Pulmonary artery endothelial cell (primary cell): ENCODE results near the gene PTPRG. TPM values are rescaled to one million over a fixed set of nuclear protein-coding genes. Genes with fewer than 3 reads are reported as not detected.

Experiments
- DNase-seq: peaks from one replicate; pipeline ENCODE4 v3.0.0-alpha.2; 2011; ENCODE audit warnings: low read depth, low spot score
- total RNA-seq: library from RNA; depleted of rRNA; stranded (reverse); fragments of >200 nt; gene quantifications from 2 replicates; pipeline ENCODE4 v1.2.3, GENCODE V29; 2014

PTPRG gene
- total RNA-seq, 1 donor from 2014 or later, result 41.0 TPM

GRCh38 chr3:61885414-61885813, 324.0 kb downstream of the PTPRG start:
- DNase-seq, result no peak

DNA sequence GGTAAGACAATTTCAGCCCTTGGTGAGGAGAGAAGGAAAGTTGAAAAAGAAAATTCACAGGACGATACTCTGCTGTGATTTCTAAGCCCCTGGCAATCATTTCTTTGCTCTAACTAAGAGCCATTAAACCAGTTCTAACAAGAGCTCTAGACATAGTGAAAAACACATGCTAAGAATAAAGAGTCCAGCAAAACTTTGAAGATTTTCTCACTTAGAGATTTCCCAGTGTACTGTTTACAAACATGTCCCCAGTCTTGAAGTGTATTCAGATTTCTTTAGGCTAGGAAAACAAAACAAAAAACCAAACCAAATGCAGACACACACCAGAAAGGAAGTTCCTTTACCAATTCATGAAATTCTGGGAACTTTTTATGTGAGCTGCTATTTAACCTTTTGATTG, 325.8 kb downstream of the PTPRG start:
- DNase-seq, result no peak

- no peak for DNase-seq
These were observed 327.9 kb downstream of the PTPRG start for GRCh38 chr3:61889259-61889658.

DNA sequence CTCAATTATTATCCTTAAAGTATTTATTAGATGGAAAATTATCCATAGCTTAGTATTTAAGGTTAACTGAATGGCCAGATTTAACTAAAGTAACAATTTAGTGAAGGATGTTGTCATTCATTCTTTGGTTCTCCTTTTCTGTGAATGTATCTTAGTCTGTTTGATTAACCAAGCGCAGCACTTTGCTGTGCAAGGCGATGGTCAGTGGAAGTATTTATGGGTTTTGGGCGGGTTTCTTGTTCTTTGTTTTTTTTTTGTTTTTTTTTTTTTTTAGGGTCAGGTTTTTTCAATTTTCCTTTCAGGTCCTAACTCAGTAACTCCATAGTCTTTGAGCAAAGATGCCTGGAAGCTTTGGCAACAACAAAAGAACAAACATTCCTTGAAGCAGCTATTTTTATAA, 328.8 kb downstream of the PTPRG start:
- DNase-seq, result no peak

DNA sequence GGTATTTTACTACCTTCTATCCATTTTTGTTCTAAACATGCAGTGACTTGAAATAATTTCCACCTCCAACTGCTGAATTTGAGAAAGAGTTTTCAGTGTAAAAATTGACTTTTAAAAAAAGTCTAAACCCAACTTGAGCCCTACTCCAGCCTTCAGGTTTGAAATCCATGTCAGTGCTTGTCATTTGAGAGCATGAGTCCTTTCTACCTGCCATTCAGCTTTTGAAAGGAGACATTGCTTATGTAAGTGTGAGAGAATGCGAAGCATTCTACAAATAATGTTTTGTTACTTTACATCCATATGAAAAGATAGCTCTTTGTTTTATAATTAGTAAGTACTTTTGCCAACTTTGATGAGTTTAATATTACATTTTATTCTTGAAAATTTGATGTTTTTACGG, 329.2 kb downstream of the PTPRG start:
- no peak for DNase-seq

DNA sequence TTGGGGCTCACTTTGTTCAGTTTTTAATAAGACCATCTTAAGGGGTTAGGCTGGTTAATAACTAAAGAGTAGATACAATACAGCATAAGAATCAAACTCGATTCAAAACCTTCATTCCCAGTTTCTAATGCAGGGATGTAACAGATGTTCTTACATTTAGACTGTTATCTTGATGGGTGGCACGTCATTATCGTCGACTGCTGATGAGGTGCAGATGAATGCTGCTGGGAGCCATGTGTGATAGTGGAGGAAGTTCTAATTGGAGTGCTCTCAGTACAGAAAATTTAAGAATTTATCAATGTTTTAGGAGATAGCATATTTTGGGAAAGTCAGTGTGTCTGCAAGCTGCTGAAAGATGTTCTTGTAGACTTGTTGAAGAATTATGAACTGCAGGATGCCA, 331.5 kb downstream of the PTPRG start:
- no peak for DNase-seq

DNA sequence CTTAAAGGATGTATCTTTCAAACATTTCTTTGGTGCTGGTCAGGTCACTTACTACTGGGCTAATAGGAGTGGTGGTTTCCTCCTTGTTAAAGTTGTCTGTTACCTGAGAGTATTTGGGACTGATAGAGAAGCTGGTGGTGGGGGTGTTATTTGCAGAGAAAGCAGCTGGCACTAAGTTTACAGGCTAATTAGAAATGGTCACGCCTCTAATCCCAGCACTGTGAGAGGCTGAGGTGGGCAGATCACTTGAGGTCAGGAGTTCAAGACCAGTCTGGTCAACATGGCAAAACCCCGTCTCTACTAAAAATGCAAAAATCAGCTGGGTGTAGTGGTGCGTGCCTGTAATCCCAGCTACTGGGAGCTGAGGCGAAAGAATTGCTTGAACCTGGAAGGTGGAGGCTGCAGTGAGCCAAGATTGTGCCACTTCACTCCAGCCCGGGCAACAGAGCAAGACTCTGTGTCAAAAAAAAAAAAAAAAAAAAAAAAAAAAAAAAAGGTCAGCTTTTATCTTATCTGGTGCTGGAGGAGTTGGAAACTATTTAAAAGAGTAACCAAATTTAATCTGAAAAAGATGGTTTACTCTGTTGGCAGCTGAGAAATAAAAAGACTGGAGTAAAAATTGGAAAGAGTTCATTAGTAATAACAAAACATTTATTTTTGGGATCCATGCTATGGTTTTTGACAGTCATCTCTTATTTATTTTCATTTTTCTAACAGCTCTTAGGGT, 332.6 kb downstream of the PTPRG start:
- no peak for DNase-seq

DNA sequence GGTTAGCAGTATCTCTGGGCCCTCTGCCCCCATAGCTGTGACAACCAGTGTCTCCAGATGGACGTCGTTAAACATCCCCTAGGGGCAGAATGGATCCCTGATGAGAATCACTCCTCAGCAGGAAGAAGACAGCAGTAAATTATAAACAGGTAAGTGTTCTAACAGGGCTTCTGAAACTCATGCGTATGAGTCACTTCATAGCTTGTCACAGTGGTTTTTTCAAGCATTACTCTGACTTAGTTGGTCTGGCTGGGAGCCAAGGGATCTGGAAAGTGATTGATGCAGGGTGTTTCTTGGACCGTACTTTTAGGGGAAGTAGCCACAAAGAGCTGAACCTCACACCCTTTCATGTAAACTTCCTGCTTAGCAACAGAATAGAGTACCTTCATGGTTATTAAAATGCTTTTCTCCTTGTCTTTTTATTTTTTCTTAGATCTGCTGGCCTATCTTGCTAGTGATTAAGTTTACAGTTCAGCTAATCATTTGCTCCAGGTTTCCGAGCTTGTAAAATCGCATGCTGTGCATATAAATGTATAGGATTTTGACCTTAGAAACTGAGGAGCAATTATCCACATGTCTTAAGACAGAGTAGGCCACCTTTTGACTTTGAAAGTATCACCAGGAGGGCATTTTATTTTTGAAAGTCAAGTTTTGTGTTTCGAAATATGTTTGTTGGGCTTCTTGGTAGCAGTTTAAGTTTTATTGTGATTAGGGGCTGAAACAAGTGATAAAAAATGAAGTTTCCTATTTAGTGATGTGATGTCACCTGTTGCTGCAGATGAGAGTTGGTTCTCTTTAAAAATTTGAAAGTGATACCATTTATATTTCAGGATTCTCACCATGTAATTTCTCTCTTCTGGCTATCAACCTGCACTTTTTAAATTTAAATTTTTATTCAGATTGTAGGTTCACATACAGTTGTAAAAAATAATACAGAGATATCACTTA, 333.9 kb downstream of the PTPRG start:
- DNase-seq, result peak; percentile 84

DNA sequence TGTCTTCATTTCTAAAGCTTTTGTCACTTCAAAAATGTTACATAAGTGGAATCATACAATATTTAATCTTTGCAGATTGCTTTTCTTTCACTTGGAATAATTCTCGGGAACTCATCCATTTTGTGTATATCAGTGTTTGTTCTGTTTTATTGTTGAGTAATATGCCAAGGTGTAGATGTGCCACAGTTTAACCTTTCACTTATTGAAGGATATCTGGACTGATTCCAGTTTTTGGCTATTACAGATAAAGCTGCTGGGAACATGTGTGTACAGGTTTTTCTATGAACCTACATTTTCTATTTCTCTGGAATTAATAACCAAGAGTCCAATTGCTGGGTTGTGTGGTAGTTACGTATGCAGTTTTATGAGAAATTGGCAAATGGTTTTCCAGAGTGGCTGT, 334.9 kb downstream of the PTPRG start:
- no peak for DNase-seq

- no peak for DNase-seq
These were observed 336.5 kb downstream of the PTPRG start for GRCh38 chr3:61897848-61898247.

DNA sequence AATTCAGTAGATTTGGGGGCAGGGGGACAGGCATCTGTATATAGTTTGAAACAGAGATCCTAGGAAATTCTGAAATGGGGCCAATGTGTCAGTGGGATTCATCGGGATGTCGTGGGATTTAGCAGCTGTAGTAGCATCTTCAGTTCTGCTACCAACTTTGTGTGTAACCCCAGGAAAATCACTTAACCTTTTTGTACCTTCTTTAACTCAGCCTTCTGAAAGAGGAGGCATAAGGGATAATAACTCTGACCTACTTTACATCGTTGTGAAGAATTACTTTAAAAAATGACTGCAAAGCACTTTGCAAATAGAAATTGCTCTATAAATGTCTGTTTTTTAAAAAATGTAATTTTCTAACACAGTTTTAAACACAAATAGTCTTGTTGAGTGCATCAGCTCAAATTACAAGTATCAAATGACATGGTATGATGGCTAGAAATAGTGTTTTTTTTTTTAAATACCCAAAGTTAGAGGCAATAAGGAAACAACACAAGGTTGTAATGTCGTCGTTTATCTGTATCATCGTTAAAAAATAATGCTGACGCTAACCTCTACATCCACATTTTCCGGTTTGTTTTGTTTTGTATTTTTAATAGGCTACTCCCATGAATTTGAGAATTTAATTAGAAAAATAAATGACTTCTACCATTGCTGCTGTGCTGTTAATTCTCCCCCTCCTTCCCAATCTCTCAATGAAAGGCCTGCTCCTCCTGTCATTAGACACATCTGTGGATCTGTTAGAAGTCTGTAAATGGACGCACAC, 338.5 kb downstream of the PTPRG start:
- no peak for DNase-seq

DNA sequence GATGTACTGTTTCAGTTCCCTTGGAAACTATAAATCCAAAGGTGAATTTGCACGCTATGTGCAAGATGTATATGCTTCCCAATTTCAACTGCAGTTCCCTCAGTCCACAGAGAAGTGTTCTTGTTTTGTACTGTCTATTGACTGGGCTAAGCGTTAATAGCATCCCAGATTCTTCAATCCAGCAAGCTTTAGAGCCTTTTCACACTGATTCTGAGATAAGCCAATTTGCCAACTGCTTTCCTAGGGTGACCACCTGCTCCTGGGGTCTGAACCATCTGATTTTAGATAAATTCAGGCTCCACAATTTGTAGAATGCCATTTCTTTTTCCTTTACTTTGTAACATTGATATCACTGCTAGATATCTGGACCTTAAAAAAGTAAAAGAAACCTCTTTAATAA, 340.1 kb downstream of the PTPRG start:
- DNase-seq, result no peak

GRCh38 chr3:61901986-61902385, 340.6 kb downstream of the PTPRG start:
- DNase-seq, result no peak

GRCh38 chr3:61903074-61903473, 341.7 kb downstream of the PTPRG start:
- no peak for DNase-seq

DNA sequence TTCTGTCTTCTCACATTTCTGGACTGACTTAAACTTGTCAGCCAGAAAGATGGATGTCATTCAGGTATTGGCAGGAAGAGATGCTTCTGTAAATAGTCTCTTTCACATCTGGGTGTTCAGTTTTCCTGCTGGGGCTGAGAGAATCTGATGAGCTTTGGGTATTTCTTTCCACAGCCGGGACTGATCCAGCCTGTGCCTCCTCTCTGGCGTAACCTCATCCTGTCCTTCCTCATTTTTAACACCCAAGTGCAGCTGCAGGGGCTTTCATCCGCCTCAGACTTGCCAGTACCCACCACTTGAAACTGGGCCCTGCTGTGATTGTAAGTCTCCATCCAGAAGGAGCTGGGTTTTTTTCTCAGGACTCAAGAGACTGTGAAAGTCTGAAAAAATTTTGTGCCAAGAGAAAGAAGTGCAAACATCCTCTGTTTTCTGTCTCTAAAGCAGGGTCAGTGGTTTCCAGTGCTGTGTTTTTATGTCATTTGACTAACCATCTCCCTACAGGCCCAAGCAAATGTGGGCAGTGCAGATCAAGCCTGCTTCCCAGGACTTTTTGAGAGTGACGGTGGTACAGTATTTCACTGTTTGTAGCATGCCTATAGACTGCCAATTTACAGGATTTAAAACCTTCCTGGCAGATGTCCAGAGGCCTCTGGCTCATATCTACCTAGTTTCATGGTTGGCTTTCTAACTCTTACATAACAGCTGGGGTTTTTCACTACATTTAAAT, 342.7 kb downstream of the PTPRG start:
- DNase-seq, result no peak

DNA sequence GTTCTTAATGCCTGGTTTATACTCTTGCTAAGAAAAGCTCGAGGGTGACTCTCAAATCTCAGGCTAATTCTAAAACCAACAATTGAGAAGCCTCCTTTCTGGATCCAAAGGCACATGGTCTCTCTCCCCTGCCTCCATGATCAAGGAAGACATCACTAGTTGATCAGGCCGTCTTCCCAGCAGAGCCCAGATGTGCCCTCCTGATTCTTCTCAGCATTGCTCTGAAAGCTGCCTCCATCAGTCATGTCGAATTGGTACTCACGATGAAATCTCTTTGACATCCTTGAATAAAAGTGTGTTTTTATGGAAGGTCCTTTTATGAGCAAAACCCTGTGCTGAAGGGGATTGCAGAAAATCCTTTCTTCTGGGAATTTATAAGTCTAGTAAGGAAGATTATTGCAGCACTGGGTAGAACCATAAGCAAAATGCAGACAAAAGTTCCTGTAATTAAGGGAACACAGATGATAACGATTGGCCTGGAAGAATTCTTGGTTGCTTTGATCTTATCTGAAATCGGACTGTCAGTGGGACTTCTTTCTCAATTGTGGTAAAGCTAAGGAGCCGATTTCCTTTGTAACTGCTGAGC, 345.9 kb downstream of the PTPRG start:
- DNase-seq, result no peak

- DNase-seq, result no peak
These were observed 347.0 kb downstream of the PTPRG start for GRCh38 chr3:61908382-61908781.

DNA sequence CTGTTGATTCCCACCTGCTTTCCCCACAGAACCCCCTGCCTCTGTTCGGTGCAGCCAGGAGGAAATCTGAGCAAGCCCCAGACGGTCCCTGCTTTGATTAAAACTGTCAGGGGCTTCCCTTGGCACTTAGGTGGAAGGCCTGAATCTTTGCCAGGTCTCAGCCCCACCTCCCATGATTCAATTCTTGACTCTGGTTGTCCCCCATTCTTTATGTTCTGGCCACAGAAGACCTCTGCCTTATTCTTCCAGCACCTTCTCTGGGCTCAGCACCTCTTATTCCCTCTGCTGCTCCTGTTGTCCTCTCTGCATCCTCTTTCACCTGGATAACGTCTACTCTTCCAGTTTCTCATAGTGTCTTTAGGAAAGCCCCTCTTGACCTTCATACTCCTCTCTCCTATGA, 349.4 kb downstream of the PTPRG start:
- DNase-seq, result no peak

DNA sequence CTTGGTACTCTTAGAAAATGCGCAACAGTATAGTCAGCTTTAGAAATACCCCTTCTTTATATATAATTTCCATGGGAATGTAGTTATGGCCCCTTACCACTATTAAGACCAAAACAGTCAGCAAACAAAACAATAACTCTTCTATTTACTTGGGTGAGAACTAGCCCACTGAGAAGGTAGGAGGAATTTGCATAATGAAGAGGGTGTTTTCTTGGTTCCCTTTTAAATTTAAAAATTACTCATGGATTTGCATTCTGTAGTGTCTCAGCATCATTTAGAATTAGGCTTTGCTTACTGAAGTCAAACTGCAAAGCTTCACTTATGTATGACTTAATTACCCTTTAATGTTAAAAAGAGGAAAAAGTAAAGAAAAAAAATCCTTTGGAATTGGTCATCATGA, 350.8 kb downstream of the PTPRG start:
- DNase-seq, result no peak

GRCh38 chr3:61913701-61914100, 352.3 kb downstream of the PTPRG start:
- DNase-seq, result no peak

- DNase-seq, result no peak
These were observed 352.9 kb downstream of the PTPRG start for GRCh38 chr3:61914276-61914675.
